Jurkat, Clone E6-1 (cell line): Measurements from ENCODE around the gene SLC38A8.
A peak's percentile ranks its signal among the peaks of the same experiment; 100 is the strongest.

Experiments
- DNase-seq: peaks from one replicate; pipeline ENCODE4 v3.0.0-alpha.2; 2011; ENCODE audit warnings: low read depth, low spot score
- H3K4me3 ChIP-seq: 2 replicates; pipeline ENCODE4 v1.5.1; 2011; ENCODE audit warnings: mild to moderate bottlenecking, low read length, control low read depth, moderate library complexity

Gene SLC38A8

GRCh38 chr16:84013787-84014569, 28.6 kb downstream of the SLC38A8 start:
- no peak overlapping the region for H3K4me3 ChIP-seq
- DNase-seq, result peak; percentile 76

- DNase-seq, result no peak
- H3K4me3 ChIP-seq, result no peak overlapping the region
Observed at GRCh38 chr16:84009282-84009681, 33.3 kb downstream of the SLC38A8 start.

DNA sequence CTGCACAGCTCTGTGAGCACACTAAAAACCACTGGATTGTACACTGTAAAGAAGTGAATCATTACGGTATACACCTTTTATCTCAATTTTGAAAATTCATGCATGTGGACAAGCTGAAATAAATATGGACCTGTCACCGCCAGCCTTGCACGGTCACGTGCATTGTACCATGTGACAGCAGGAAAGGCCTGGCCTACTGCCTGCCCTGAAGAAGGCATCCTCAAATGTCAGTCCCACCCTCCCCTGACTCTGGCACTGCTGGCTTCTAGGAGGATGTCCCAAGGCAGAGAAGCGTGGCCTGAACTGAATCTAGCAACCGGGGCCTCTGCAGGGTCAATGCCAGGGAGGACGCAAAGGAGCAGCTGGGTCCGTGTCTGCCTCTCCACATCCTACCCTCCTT, 34.6 kb downstream of the SLC38A8 start:
- DNase-seq, result no peak
- H3K4me3 ChIP-seq, result no peak overlapping the region

DNA sequence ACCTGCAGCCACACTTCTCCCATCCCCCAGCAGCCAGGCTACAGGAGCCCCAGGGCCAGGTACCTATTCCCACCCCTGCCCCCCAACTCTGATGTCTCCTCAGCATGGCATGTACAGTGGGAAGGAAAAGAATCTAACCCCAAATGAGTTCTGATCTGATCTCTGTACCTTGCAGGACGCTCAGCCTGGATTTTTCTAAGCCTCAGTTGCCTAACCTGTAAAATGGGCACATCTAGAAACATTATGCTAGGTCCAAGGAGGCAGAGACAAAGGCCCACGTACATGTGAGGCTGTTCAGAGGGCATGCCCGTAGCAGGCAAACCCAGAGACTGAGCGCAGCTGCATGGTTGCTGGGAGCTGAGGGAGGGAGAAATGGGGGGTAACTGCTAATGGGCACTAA, 35.1 kb downstream of the SLC38A8 start:
- H3K4me3 ChIP-seq, result no peak overlapping the region
- DNase-seq, result no peak

DNA sequence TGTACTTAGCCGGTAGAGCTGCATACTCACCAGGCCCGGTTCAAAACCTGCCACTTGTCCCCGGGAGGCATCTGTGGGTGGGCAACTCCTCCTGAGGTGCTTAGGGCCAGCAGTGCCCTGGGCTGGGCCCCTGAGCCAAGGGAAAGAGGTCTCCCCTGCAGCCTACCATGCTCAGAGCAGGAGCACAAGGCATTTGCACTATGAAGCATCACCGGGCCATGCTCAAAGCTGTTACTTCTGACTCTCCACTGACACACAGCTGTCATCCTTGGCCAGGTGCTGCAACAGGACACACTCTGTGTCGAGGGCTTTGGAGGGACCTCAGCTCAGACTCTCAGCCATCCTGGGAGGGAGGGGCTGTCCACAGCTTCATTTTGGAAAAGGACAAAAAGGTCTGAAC, 37.2 kb downstream of the SLC38A8 start:
- H3K4me3 ChIP-seq, result no peak overlapping the region
- no peak for DNase-seq

DNA sequence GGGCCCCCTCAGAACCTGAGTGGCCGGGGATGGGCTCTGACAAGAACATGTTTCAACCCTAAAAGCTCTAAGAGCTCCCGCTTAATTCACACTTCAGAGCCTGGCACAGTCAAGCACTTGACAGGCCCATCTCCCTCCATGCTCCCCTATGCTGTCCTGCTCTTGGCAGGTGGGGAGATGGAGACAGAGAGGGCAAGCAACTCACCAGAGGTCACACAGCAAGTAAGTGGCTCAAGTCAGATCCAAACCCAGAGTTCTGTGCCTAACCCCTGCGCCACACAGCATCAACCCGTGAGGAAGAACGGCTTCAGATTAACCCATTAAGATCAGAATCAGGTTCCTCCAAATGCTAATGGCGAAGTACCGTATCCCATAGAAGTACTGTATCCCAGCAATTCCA, 38.2 kb downstream of the SLC38A8 start:
- no peak for DNase-seq
- no peak overlapping the region for H3K4me3 ChIP-seq

GRCh38 chr16:84003038-84003437, 39.6 kb downstream of the SLC38A8 start:
- DNase-seq, result no peak
- no peak overlapping the region for H3K4me3 ChIP-seq

- no peak for DNase-seq
- H3K4me3 ChIP-seq, result no peak overlapping the region
Observed at GRCh38 chr16:84001726-84002125, 40.9 kb downstream of the SLC38A8 start.

DNA sequence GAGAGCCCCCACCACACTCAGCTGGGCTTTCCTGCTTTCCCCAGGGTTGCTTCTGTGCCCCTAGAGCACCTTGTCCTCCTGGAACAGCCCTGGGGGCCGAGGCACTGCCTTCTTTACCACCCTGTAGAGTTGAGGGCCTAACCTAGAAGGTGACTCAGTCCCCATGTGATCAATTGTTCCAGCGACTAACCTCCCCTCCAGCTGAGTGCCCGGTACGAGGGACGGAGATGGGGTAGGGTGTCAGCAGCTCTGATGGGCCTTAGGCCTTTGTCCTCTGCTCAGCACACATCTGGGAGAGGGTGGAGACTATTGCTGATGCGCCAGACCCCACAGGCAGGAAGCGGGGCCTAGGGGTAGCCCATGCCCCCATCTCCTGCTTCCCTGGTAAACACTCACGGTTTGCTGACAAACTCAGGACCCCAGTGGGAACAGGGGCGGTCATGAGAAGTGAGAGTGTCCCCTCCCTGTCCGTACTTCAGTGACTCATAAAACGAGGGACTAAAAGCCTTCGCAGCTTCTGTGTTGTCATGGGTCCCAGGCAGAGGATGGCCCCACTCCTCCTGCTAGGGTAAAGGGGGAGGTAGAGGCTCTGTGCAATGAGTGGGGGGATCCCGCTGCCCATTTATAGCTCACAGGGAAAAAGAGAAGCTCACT, 41.5 kb downstream of the SLC38A8 start:
- DNase-seq, result no peak

GRCh38 chr16:83998091-83998490, 44.5 kb downstream of the SLC38A8 start:
- no peak overlapping the region for H3K4me3 ChIP-seq
- DNase-seq, result no peak

More for the DNA sequence above, 41.5 kb downstream of the SLC38A8 start:
- H3K4me3 ChIP-seq, result no peak overlapping the region

GRCh38 chr16:83996481-83997252, 45.9 kb downstream of the SLC38A8 start:
- H3K4me3 ChIP-seq, result no peak overlapping the region
- DNase-seq, result no peak

DNA sequence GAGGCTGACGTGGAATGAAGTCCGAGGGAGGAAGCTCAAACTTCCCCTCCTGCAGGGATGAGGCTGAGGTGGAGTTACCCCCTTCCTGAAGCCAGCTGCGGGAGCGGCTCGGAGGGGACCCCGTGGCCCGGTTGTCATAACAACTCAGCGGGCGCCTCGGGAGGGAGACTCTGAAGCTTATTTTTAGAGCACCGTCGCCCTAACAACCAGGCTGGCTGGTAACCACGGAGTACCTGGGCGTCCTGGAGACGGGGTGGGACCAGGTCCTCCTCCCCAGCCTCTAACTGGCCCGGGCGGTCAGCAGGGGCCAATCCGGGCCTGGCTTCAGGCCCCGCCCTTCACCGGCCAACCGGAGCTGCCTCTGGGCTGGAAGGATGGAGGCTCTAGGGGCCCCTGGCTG, 46.8 kb downstream of the SLC38A8 start:
- H3K4me3 ChIP-seq, result no peak overlapping the region
- DNase-seq, result no peak

DNA sequence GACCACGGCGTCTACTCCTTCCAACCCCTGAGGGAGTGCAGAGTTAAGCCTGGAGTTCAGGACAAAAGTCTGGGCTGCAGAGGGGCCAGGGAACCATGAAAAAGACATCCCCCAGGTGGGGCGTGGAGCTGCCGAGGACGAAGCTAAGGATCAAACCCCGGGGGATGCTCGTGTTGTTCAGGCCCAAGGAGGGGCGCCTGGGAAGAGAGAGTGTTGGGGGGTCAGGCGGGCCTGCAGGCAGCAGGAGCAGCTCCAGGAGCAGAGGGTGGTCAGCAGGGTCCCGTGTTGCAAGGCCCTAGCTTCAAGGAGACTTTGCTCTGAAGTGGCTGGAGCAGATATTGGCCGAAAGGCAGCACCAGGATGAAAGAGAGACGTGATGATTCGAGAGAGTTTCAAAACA, 47.9 kb downstream of the SLC38A8 start:
- no peak for DNase-seq
- no peak overlapping the region for H3K4me3 ChIP-seq

DNA sequence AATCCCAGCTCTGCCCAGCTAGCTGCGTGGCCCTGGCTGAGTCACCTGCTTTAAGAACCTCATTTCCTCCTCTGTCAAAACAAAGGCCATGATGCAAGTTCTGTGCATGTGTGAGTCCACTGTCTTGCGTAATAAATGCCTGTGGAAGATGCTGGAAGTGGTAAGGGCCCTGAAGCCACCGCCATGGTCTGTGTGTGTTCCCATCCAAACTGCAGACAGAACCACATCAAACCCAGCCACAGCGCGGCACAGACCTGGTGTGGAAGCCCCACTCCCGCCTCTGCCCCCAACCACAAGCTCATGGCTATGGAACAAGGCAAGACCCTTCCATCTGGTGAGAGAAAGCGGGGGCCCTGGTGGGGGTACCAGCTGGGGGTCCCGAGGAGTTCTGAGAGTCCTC, 48.5 kb downstream of the SLC38A8 start:
- DNase-seq, result peak; percentile 60
- H3K4me3 ChIP-seq, result no peak overlapping the region

DNA sequence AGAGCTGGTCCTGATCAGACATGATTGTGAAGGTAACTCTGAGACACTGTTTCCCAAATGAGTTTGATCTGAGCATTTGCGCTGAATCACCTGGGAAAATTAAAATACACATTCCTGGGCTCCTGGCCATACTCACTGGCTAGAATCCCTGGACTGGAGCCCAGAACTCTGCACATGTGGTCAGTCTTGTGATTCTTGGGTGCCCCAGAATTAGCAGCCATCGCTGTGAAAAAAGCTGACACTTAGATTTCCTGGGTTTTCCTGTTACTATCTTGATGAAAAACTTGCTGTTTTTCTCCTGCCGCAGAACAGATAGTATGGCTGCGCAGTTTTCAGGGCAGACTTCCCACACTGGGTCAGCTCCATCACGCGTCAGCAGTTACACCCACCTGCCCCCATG, 50.0 kb downstream of the SLC38A8 start:
- DNase-seq, result no peak
- no peak overlapping the region for H3K4me3 ChIP-seq

DNA sequence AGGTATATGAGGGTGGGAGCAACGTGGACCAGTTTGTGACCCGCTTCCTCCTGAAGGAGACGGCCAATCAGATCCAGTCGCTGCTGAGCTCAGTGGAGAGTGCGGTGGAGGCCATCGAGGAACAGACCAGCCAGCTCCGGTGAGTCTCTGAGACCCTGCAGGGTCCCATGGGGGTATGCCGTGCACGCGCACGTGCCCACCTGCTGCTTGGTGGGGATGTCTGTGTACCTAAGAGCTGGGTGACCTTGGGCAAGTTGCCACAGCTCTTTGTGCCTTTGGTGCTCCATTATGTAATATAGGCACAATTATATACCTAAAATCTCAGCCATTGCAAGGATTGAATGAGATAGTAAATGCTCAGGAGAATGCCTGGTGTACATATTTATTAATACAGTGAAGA, 52.1 kb downstream of the SLC38A8 start:
- no peak for DNase-seq
- H3K4me3 ChIP-seq, result no peak overlapping the region

- H3K4me3 ChIP-seq, result no peak overlapping the region
- DNase-seq, result no peak
Observed at GRCh38 chr16:83989300-83989699, 53.3 kb downstream of the SLC38A8 start.

- no peak for DNase-seq
- H3K4me3 ChIP-seq, result no peak overlapping the region
Observed at GRCh38 chr16:83983491-83983890, 59.1 kb downstream of the SLC38A8 start.

DNA sequence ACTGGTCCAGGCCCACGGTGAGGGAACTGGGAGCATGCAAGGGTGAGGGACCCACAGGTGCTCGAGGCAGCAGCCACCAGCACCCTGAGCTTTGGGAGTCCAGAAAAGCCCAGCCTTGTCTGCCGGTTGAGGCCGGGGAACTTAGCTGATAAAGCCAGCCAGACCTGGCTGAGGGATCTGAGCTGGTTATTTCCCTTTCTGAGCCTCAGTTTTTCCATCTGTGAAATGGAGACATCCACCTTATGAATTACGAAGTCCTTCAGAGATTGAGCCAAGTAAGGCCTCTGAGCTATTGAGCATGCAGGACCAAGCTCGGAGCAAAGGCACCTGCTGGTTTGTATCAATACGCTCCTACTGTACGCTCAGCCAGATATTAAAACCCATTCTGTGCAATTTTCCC, 60.8 kb downstream of the SLC38A8 start:
- H3K4me3 ChIP-seq, result no peak overlapping the region
- no peak for DNase-seq

DNA sequence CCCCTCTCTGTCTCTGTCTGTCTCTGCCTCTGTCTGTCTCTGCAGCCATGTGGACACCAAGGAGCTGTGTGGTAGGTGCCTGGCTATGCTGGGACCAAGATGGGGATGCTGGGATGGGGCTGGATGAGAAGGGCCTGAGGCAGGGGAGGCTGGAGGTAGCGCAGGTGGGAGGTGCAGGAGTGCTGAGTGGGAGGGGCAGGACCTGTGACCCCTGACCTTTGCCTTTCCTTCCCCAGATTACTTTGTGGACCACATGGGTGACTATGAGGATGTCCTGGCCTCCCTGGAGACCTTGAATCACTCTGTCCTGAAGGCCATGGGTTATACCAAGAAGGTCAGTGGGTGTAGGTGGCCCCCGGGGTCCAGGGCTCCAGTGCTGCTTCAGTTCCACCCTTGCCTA, 61.8 kb downstream of the SLC38A8 start:
- no peak overlapping the region for H3K4me3 ChIP-seq
- no peak for DNase-seq
